B cell (primary cell): Measurements from ENCODE around the gene OCA2. TPM values are rescaled to one million over a fixed set of nuclear protein-coding genes. Genes with fewer than 3 reads are reported as not detected.

Source experiments
- ATAC-seq: fragments of 200-7000 bp; cut with Tn5 transposase; one replicate; pipeline ENCODE4 v1.10.0; 2021; ENCODE audit warnings: low read depth, mild to moderate bottlenecking, moderate number of reproducible peaks, moderate library complexity
- CTCF ChIA-PET: fragments of 350-600 bp; sonication (Branson Sonifier 250); formaldehyde crosslinking; loops from one replicate; lab custom pipeline; 2021; ENCODE audit warnings: antibody characterized with exemption, inconsistent platforms; lab: Charles Lee
- POLR2A ChIA-PET: fragments of 350-600 bp; sonication (Branson Sonifier 250); formaldehyde crosslinking; loops from one replicate; lab custom pipeline; 2021; ENCODE audit warnings: antibody characterized with exemption; lab: Charles Lee
- DNase-seq: peaks from one replicate; pipeline ENCODE4 v3.0.0; 2013
- H2AFZ ChIP-seq: 2 replicates; pipeline ENCODE4 v1.6.1; 2012; ENCODE audit warnings: mild to moderate bottlenecking, low read depth, low read length; ENCODE audit not compliant: insufficient read depth, poor library complexity, severe bottlenecking
- H3K27ac ChIP-seq, 2 donors: 1 replicate in 1 of 2; 2 replicates in 1 of 2; pipeline ENCODE4 v1.5.1; 2012 to 2013; ENCODE audit warnings: low read length in 2 of 2, mild to moderate bottlenecking in 2 of 2, moderate library complexity in 1 of 2
- H3K27me3 ChIP-seq, 4 experiments: fragments of 200-600 bp in 1 of 4; sonication (generic) in 1 of 4; replicated peaks in 1 of 4; 1 replicate in 2 of 4; 2 replicates in 2 of 4; pipeline versions ENCODE4 v1.6.1 to v1.7.0; 2013 to 2016; ENCODE audit warnings: low read length in 3 of 4, mild to moderate bottlenecking in 2 of 4, mixed read lengths in 1 of 4, moderate library complexity in 1 of 4; ENCODE audit not compliant: insufficient read depth in 4 of 4, control insufficient read depth in 3 of 4; ENCODE audit errors: control extremely low read depth in 1 of 4
- H3K36me3 ChIP-seq, 2 experiments: replicated peaks in 1 of 2; 1 replicate in 1 of 2; 2 replicates in 1 of 2; pipeline versions ENCODE4 v1.6.1 to v1.7.1; 2013; ENCODE audit warnings: low read length in 1 of 2; ENCODE audit not compliant: insufficient read depth in 2 of 2, control insufficient read depth in 1 of 2; ENCODE audit errors: control extremely low read depth in 1 of 2, extremely low read depth in 1 of 2
- H3K4me1 ChIP-seq, 2 donors: fragments of 200-600 bp in 1 of 2; sonication (generic) in 1 of 2; 1 replicate in 1 of 2; 2 replicates in 1 of 2; pipeline versions ENCODE4 v1.5.1 to v1.6.1; 2013 to 2017; ENCODE audit warnings: low read length in 2 of 2; ENCODE audit not compliant: control insufficient read depth in 2 of 2, insufficient read depth in 2 of 2
- H3K4me2 ChIP-seq: replicated peaks from 2 replicates; pipeline ENCODE3; 2012; ENCODE audit warnings: mild to moderate bottlenecking, low read depth, low read length; ENCODE audit not compliant: poor library complexity, severe bottlenecking
- H3K4me3 ChIP-seq, 5 experiments: fragments of 200-600 bp in 1 of 5; sonication (generic) in 1 of 5; 1 replicate in 3 of 5; 2 replicates in 2 of 5; pipeline versions ENCODE4 v1.5.1 to v1.7.0; 2011 to 2016; ENCODE audit warnings: low read length in 4 of 5, mild to moderate bottlenecking in 4 of 5, low read depth in 2 of 5, control low read depth in 1 of 5, moderate library complexity in 1 of 5; ENCODE audit not compliant: insufficient read depth in 1 of 5; ENCODE audit errors: control extremely low read depth in 1 of 5, extremely low read depth in 1 of 5
- H3K79me2 ChIP-seq: fragments of 200-600 bp; sonication (generic); one replicate; pipeline ENCODE4 v1.6.0; 2016; ENCODE audit warnings: low read length; ENCODE audit not compliant: control insufficient read depth, insufficient read depth
- H3K9ac ChIP-seq: fragments of 200-600 bp; sonication (generic); 2 replicates; pipeline ENCODE4 v1.6.1; 2017; ENCODE audit warnings: mild to moderate bottlenecking, low read length, moderate library complexity
- H3K9me3 ChIP-seq, 3 donors: one replicate each; pipeline versions ENCODE4 v1.6.1 to v1.7.1; 2013; ENCODE audit warnings: low read length in 2 of 3; ENCODE audit not compliant: control insufficient read depth in 2 of 3, insufficient read depth in 1 of 3; ENCODE audit errors: control extremely low read depth in 1 of 3
- H4K20me1 ChIP-seq: 2 replicates; pipeline ENCODE4 v1.6.0; 2012; ENCODE audit warnings: mild to moderate bottlenecking, low read length; ENCODE audit not compliant: insufficient read depth, control insufficient read depth, poor library complexity, severe bottlenecking
- H3K27ac Mint-ChIP-seq: one replicate; pipeline ENCODE4 v1.8.0; 2021; ENCODE audit warnings: mixed read lengths
- H3K27me3 Mint-ChIP-seq: one replicate; pipeline ENCODE4 v1.8.0; 2021; ENCODE audit warnings: mixed read lengths
- H3K4me1 Mint-ChIP-seq: one replicate; pipeline ENCODE4 v1.8.0; 2021; ENCODE audit warnings: mixed read lengths
- H3K4me3 Mint-ChIP-seq: one replicate; pipeline ENCODE4 v1.8.0; 2021; ENCODE audit warnings: mixed read lengths
- H3K9me3 Mint-ChIP-seq: one replicate; pipeline ENCODE4 v1.8.0; 2022; ENCODE audit warnings: mixed read lengths; ENCODE audit not compliant: insufficient read depth
- CTCF ChIP-seq: fragments of 200-600 bp; IDR thresholded peaks from one replicate; pipeline ENCODE4 v1.8.0; 2022; ENCODE audit warnings: antibody characterized with exemption, mild to moderate bottlenecking
- EZH2 ChIP-seq: IDR thresholded peaks from 2 replicates; pipeline ENCODE4 v1.6.1; 2012; ENCODE audit warnings: borderline replicate concordance, low read depth, mild to moderate bottlenecking, moderate library complexity, low read length; ENCODE audit not compliant: insufficient read depth, poor library complexity, severe bottlenecking
- WGBS: methylation state at CpG from one replicate; pipeline ENCODE4 v1.1.5; 2013; ENCODE audit warnings: missing lambda C conversion rate; ENCODE audit not compliant: insufficient coverage; 5-methylcytosine and 5-hydroxymethylcytosine counted together
- intact Hi-C: fragments of 100-400 bp; cut with micrococcal nuclease; formaldehyde crosslinking; loops from one replicate; pipeline ENCODE4 v1.10.0; 2022
- polyA plus RNA-seq: library from polyadenylated mRNA; depleted of rRNA; stranded (reverse); fragments of >200 nt; gene quantifications from 2 replicates; pipeline ENCODE4 v1.2.3, GENCODE V29; 2012
- total RNA-seq, 2 donors: library from RNA; stranded (reverse); fragments of 120-200 nt in 1 of 2; gene quantifications; 1 replicate in 1 of 2; 2 replicates in 1 of 2; pipeline versions ENCODE4 v1.2.3 to v1.2.4, GENCODE V29; 2013 to 2022

OCA2 gene
- total and polyA plus RNA-seq, 2 donors (not counting 1 experiment from before 2014, with no cell fraction given), result 0.12 TPM; not detected in 1

- H3K27me3 ChIP-seq, result no peaks in the 10 kb centered on the region
- H3K4me1 ChIP-seq, result no peaks in the 10 kb centered on the region
These were observed 294.4 kb downstream of the OCA2 start for GRCh38 chr15:27804569-27805260.

More at GRCh38 chr15:27804569-27805260, 294.4 kb downstream of the OCA2 start:
- ChIA-PET POLR2A (no interaction called here), CTCF (no interaction called here)
- DNase-seq (no peak), ATAC-seq (no peak)
- Mint-ChIP-seq H3K4me3 (no peak overlapping the region), H3K9me3 (peaks cover 5% of the 10 kb centered on the region), H3K27me3 (no peaks in the 10 kb centered on the region), H3K27ac (no peak overlapping the region), H3K4me1 (no peaks in the 10 kb centered on the region)
- no peak overlapping the region for H2AFZ ChIP-seq
- no peaks in the 10 kb centered on the region for H4K20me1 ChIP-seq
- H3K4me3 ChIP-seq, result no peak overlapping the region
- no peaks in the 10 kb centered on the region for H3K79me2 ChIP-seq
- no peak overlapping the region for H3K9ac ChIP-seq
- no peaks in the 10 kb centered on the region for H3K36me3 ChIP-seq
- H3K27ac ChIP-seq, result no peak overlapping the region
- no peak for TF ChIP-seq CTCF
- TF ChIP-seq EZH2, result no peak
- WGBS, result 94% methylated on average over 22 of the region's 30 CpGs
- H3K4me2 ChIP-seq, result no peak overlapping the region
- intact Hi-C loops, result no loop called here
- H3K9me3 ChIP-seq, result peaks cover 0 to 34% (median 0%) of the 10 kb centered on the region in 3 donors
